Activated CD4-positive, alpha-beta T cell treated with anti-CD3 and anti-CD28 coated beads, Interleukin-10, Interleukin-2, amounts not matched to agents 100 ng/mL and 50 ng/mL, durations not matched to agents 16 hours and 8 hours (primary cell): ENCODE measurements around the gene SFMBT1.

ENCODE experiments used
- DNase-seq: peaks from one replicate; pipeline ENCODE4 v3.0.0-alpha.2; 2020

The SFMBT1 gene

GRCh38 chr3:52912885-52913731 is 132.8 kb downstream of the SFMBT1 start:
- no peak for DNase-seq

DNA sequence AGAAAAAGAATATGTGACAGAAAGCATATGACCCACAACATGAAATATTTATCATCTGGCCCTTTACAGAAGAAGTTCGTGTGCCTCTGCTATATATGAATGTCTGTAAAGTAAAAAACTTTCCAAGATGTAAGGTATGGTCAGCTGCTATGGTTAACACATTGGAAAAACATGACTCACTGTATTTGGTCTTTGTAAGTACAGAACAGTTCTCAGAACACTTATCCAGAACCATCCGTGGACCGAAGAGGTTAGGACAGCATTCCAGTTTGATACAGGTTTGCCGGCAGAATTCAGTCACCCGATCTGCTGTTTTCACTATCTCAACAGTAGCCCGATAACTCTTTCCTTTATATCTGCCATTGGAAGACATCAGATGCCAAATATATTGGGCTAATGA is 135.1 kb downstream of the SFMBT1 start:
- no peak for DNase-seq

GRCh38 chr3:52907497-52907896 is 138.4 kb downstream of the SFMBT1 start:
- no peak for DNase-seq

DNA sequence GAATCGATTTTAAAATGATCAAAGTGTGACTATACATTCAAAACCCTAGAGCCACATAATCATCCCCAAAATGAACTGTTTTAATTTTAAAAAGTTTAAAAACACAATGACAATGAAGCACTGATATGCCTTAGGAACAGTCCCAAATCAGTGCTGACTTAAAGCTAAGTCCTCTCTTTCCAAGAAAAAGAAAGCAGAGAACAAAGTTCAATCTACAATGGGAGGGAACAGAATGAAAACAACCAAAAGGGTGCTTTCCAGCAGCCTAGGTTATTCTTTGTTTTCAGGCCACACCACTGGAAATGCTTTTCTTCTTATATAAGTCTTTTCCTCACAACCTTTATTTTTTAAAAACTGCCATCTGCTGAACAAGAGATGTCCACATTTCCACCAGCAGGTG is 141.3 kb downstream of the SFMBT1 start:
- no peak for DNase-seq

- no peak for DNase-seq
These were observed 141.9 kb downstream of the SFMBT1 start for GRCh38 chr3:52904000-52904399.

DNA sequence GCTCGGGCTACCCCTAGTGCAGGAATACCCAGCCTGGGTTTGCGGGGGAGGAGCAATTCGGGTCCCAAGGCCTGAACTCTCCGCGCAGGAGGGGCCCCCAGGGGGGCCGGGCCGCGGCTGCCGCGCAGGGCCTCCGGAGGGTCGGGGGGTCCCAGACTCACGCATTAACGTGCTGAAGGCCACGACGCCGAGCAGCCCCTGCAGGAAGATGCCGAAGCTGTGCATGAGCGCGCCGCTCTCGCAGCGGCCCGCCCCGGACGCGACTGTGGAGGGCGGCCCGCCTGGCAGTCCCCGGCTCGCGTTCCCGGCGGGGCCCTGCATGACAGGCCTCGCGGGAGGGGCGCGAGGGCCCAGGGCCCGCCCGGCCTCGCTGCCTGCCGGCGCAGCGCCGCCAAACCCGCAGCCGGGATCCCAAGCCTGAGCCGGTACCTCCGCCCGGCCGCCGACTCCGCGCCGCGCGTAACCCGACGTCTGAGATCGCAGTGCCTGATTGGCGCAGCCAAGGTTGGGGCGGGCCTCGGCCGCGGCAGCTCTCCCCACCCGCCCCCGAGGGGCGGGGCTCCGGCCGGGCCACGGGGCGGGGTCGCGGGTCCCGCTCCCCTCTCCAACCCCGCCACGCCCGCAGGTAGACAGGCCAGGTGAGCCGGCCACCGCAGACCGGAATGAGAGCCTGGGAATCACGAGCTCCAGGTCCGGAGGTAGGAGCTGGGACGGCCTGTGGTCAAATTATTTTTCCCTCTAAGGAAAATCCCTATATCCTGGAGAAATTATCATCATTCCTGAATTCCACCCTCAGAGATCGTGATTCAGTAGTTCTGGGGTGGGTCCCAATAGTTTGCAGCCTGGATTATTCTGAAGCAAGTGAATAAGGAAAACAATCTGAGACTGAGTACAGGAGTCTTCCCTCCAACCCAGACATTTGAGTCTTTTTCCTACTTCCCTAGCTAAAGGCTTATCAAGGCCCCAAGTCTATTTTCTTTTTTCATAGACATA is 148.4 kb downstream of the SFMBT1 start, which contains the start of gene STIMATE:
STIMATE (minus strand) TSS at position 419 of the 993 bp plus-strand sequence; CDS start at position 321, 98 bp downstream.
- DNase-seq, result peak; percentile 93

GRCh38 chr3:52896613-52897012 is 149.3 kb downstream of the SFMBT1 start:
- DNase-seq, result no peak

- no peak for DNase-seq
These were observed 149.7 kb downstream of the SFMBT1 start for GRCh38 chr3:52896151-52896550.

DNA sequence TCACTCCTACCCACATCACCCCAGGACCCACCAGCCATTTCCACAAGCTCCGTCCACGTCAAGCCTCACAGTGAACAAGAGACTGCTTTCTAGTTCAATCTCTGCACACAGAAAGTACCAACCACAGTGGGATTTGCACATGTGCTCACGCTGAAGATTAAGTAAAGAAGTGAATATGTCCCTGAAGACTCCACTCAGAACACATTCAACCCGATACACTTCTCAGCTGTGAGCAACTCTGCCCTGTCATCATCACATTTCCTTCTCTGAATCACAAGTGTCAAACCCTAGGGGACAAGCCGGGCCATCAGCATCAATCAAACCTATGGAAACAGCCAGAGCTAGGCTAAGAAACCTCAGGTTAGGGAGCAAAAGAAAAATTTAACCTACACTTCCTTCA is 150.5 kb downstream of the SFMBT1 start:
- peak; percentile 88 for DNase-seq

DNA sequence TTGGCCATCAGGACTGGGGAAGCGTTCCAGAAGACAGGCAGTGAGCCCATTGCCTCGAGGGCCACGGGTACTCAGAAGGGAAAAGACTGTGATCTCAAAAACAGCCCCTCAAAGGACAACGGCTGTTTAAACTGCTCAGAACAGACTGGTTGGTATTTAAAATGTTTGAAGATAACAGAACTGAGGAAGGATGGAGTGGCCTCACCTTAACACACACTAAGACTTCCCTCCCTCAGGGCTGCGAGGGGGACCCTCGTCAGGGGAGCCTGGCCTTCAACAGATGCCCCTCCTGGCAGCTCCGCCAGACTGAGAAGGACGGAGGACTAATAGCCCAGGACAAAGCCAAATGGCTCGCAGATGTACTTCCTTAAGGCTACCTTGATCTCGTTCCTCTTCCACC is 151.1 kb downstream of the SFMBT1 start:
- DNase-seq, result no peak

DNA sequence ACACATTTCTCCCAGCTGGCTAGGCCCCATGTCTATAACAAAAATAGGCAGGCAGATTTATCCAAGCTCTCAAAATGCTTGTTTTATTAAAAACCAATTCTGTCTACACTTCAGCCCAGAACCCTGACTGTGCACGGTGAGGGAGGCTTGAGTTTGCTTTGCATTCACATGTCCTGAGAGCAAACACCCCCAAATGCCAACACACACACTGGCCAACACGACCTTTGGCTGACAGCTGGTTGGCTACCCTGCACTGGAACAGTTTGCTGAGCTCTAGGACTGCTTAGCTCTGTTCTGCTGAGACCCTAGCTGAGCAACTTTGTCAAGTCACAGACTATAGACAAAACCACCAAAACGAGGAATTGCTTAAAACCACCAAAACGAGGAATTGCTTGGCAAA is 152.2 kb downstream of the SFMBT1 start:
- no peak for DNase-seq

- DNase-seq, result peak; percentile 86
These were observed 153.1 kb downstream of the SFMBT1 start for GRCh38 chr3:52892625-52893311.

DNA sequence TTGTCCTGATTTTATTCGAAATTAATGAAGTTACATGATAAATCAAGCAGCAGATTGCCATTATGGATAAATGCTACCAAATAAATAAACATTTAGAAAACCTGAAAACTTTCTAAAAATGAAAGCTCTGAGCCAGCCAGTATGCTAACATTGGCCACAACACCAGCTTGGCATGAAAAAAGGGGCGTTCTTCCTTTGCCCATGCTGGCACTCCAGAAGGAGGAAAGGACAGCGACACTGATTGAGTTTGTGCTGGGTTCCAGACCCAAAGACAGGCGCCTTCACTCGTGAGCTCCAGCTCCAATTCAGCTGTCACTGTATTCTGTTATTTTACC is 153.6 kb downstream of the SFMBT1 start:
- DNase-seq, result no peak

- peak; percentile 43 for DNase-seq
These were observed 154.2 kb downstream of the SFMBT1 start for GRCh38 chr3:52891615-52892081.

- DNase-seq, result peak; percentile 80
These were observed 154.7 kb downstream of the SFMBT1 start for GRCh38 chr3:52891164-52891563.

DNA sequence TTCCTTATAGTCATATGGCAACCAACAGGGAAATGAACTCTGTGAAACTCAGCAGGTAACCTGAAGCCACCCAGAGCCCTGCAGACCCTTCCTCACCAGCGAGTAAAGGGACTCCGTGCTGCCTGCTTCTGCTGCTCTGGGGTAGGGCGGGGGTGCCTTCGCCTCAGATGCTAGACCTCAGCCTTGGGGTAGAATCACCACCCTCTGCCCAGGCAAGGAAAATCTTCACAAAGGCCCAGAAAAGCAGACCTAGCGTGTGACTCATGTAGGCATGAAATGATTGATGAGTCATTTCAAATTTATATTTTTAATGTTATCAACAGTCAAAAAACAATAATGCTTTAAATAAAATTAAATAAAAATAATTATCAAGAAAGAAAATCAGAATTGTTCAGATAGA is 155.1 kb downstream of the SFMBT1 start:
- peak; percentile 75 for DNase-seq

GRCh38 chr3:52889901-52890300 is 156.0 kb downstream of the SFMBT1 start:
- no peak for DNase-seq

GRCh38 chr3:52887166-52887565 is 158.7 kb downstream of the SFMBT1 start:
- no peak for DNase-seq

GRCh38 chr3:52886049-52886730 is 159.7 kb downstream of the SFMBT1 start:
- DNase-seq, result no peak

DNA sequence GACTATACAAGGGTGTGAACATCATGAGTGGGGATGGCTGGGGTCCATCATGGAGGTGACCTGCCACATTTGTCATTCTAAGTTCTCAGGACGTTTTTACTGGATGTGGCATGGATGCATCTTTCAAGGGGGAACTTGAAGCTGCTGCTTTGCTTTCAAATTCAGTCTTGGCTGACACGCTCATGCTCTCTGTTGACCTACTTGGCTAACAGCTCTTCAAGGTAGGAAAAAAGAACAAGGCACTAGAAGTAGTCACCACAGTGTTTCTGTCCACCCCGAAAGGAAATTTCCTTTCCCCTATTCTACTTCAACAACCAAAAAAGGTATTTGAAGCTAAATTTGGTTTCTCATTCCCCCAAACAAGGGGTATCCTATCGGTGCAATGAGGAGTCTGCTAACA is 163.5 kb downstream of the SFMBT1 start:
- no peak for DNase-seq

- no peak for DNase-seq
These were observed 164.0 kb downstream of the SFMBT1 start for GRCh38 chr3:52881871-52882270.

DNA sequence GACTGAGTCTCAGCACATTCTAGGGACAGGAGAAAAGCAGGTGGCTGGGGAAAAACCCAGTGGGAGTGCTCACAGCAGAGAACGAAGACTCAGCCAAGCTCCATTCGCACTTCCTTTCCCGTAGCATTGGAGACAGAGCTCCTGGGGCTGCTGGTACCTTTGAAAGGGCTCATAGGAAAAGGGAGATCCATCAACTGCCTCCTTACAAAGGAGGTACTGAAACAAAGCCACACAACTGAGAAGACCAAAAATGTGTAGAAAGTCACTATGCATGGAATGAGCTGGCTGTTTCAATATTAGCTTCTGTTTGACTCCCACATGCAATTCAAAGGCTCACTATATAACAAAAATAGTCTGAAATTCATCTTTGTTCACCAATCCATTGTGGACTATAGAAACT is 165.4 kb downstream of the SFMBT1 start:
- DNase-seq, result peak; percentile 61
